OCI-M2 (cell line): Measurements from ENCODE around the gene NLRP5.

Source experiments
- DNase-seq: peaks from one replicate; lab custom pipeline; 2025; ENCODE audit not compliant: unreplicated experiment; lab: John Stamatoyannopoulos, UW

Gene NLRP5

GRCh38 chr19:56071151-56071550 is 84.6 kb downstream of the NLRP5 start:
- no peak for DNase-seq

DNA sequence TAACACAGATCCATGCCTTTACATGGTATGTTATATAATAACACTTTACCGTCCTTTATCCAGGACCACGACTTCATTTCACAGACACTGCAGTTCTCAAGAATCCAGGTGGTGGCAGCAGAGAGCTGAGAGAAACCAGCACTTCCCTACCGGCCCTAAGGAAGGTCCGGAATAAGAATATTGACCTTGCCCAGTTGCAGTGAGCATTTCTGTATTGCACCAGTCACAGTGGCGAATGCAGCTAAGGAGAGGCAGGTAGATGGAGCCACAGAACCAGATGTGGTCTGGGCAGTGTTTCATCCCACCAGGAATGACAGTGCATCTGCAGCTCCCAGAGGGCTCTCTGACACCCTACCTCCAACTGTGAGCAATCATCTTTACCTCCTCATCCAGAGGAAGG is 89.9 kb downstream of the NLRP5 start:
- no peak for DNase-seq

- no peak for DNase-seq
Observed at GRCh38 chr19:56079609-56080008, 93.0 kb downstream of the NLRP5 start.

DNA sequence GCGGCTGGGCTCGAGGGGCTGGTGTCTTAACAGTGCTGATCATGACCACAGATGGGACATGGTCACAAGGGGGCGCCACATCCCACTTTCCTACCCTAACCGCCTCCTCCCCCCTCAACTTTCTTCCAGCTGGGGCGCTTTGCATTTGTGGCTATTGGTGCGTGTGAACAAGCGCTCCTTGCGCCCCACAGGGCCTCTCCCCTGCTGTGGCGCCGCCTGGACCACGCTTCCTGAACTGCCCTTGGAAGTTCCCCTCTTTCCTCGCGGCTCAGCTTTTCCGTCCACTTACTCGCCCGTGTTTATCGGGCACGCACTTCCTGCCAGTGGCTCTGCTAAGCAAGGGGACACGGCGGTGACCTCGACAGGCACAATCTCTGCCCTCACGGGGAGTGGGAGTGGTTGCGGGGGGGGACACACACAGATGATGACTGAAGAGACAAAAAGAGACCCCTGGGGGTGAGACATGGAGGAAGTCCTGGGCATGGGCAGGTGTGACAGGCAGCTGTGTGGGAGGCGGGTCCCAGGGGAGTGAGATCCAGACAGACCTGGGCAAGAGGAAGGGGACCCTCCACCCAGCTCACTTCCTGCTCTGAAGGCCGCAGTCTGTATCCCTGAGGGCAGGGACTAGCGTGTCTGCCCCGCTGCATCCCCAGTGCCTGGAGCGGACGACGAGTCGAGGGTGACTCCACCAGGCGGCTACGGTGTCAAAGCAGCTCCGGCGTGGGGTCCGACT is 94.3 kb downstream of the NLRP5 start:
- no peak for DNase-seq

- DNase-seq, result no peak
Observed at GRCh38 chr19:56083668-56084067, 97.1 kb downstream of the NLRP5 start.

DNA sequence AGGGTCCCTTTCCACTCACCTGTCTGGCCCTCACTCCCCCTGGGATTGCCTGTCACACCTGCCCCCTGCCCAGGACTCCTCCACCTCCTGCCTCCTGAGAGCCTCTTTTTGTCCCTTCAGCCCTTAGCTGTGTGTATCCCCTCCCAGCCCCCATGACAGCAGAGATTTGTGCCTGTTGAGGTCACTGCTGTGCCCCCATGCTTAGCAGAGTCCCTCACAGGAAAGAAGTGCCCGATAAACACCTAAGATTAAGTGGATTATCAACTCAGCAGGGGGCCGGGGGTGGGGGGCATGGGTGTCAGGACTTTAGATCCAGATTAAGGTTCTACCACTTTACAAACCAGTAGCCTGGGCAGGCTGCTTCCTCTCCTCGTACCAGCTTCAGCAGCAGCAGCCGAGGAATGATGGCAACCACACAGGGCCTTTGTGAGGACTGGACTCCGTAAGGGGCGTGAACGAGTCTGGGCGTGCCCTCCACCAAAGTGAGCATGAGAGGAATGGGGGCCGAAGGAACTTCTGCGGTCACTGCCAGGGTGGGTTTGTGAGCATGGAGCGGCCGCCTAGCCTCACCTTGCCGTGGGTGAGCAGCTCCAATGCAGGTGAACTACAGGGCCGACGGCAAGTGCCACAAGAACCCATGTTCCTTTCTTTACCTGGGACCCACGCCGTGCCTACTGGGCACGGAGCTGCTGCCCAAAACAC is 98.4 kb downstream of the NLRP5 start:
- no peak for DNase-seq

- DNase-seq, result no peak
Observed at GRCh38 chr19:56085571-56086275, 99.1 kb downstream of the NLRP5 start.

- no peak for DNase-seq
Observed at GRCh38 chr19:56086671-56087430, 100.3 kb downstream of the NLRP5 start.

GRCh38 chr19:56087647-56088496 is 101.3 kb downstream of the NLRP5 start:
- no peak for DNase-seq

GRCh38 chr19:56088497-56089215 is 102.1 kb downstream of the NLRP5 start:
- no peak for DNase-seq

DNA sequence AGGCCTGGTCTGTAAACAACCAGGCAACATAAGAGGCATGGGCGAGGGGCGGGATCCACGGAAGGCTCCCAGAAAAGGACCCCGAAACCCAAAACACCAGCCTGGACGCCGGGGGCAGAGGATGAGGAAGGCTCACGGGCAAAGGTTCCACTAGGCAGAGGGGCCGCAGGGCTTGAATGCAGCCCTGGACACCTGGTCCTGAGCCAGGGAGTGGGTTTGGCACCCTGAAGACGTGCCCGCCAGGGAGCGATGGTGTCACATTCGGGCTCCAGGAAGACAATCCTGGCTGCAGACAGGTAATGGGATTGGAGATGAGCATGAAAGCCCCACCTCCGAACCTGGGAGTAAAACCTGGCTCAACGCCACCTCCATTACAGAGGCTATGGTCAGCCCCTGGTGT is 102.8 kb downstream of the NLRP5 start:
- DNase-seq, result no peak

GRCh38 chr19:56091066-56091490 is 104.5 kb downstream of the NLRP5 start:
- no peak for DNase-seq

GRCh38 chr19:56091751-56092546 is 105.4 kb downstream of the NLRP5 start:
- no peak for DNase-seq

- DNase-seq, result no peak
Observed at GRCh38 chr19:56092685-56093631, 106.4 kb downstream of the NLRP5 start.

- DNase-seq, result no peak
Observed at GRCh38 chr19:56094449-56094848, 107.9 kb downstream of the NLRP5 start.

- DNase-seq, result no peak
Observed at GRCh38 chr19:56096665-56097064, 110.1 kb downstream of the NLRP5 start.

- DNase-seq, result no peak
Observed at GRCh38 chr19:56097306-56097705, 110.7 kb downstream of the NLRP5 start.

GRCh38 chr19:56097776-56098175 is 111.2 kb downstream of the NLRP5 start:
- DNase-seq, result no peak
